DMS153 treated with DMSO at 0.1 percent for 48 hours (cell line): ENCODE measurements around the gene GEMIN4.
"Not testable (repeated sequence)": the region's sequence is repeated elsewhere in the genome, so short reads cannot be mapped to it uniquely, and the experiment has no call there.

Experiments used
- DNase-seq: peaks from one replicate; lab custom pipeline; 2025; ENCODE audit not compliant: unreplicated experiment; lab: John Stamatoyannopoulos, UW

The GEMIN4 gene

DNA sequence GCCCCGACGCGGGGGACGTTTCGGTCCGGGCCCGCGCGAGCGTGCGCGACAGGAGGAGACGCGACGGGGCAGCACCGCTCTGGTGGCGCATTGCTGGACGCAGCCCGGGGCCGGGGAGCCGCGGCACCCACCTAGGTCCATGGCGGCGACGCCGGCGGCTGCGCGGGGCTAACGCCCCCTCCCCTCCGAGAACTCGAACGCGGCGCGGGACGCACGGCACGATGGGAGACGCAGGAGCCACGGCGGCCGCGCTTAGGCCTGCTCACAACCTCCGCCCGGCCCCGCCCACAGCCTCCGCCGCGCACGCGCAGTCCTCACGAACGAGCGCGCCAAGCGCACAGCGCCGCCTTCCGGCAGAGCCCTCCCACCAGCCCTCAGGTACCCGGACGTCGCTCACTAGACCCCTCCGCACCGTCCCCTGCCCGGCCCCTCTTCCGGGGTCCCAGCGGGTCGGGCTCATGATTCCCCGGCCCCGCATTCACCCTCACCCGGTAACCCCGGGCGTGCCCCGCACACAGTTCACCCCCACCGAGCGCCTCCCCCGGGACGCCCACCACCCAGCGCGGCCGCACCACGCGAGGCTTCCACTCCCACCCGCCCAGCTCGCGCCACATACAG lies at the start of gene GEMIN4:
TSS of gene GEMIN4 (minus strand) at position 263 of the 618 bp plus-strand sequence. CDS start at position 141, 122 bp downstream.
- peak; percentile 12 for DNase-seq

DNA sequence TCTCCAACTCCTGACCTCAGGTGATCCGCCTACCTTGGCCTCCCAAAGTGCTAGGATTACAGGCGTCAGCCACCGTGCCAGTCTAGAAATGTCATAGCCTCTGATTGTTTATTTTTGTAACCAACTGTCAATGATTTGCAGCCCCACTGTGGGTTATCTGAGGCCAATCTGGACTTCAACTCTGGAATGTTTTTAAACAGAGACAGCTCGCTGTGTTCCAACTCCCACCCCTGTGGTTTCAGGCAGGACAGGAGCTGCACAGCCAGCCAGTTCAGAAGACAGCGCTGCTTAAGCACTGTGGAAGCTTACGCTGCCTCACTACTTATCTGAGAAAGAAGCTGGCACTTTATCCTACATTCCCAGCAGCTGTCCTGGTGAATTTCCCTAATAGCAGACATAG lies 49.6 kb upstream of the GEMIN4 start:
- DNase-seq = no peak

DNA sequence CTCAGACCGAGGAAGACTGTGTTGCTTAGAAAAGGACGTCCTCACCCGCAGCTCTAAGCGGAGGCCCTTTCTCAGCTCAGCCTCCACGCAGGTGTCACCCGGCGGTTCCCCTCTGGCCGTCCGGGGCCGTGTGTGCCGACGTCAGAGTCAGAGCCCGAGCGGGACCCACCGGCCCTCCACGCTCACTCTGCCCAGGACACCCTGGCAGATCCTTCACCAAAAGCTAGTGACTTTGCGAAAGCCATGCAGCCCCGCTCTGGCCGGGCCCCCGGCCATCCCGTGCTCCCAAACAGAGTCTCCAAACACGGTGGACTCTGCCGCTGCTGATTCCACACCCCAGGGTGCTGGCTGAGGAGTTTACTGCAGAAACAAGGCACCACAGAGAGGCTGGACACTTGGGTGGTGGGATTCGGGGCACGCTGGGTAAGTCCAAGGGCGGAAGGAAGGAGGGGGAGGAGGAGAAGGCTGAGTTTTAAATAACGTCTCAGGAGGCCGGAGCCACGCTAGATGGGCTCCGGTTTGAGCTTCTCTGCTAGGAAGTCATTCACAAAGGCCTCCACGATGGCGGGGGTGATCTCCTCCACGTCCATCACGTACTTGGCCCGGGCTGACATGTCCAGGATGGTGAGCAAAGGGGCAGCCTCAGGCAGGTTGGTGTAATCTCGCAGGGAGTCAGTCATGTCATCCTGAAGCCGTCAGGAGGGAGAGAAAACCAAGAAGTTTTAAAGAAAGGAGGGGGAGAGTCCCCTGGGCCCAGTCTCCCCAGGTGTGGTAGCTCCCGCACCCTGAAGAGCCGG lies 48.6 kb upstream of the GEMIN4 start:
- no peak for DNase-seq

DNA sequence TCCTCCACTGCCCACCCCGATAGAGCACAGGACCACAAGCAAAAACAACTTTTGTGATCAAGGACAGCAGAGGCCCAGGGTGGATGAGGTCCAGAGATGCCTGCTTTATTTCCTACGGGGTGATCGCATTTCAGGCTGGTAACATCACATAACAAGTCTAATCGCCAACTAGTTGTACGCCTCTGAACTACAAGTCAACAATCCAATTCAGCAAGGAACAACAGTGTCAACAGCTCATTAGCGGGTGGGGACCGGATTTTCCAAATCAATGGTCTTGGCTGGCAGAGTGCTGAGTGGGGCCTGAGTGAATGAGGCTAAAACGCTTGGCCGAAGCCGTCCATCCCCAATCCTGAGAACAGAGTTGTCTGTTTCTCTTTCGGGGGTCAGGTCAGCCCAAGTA lies 47.2 kb upstream of the GEMIN4 start:
- no peak for DNase-seq

DNA sequence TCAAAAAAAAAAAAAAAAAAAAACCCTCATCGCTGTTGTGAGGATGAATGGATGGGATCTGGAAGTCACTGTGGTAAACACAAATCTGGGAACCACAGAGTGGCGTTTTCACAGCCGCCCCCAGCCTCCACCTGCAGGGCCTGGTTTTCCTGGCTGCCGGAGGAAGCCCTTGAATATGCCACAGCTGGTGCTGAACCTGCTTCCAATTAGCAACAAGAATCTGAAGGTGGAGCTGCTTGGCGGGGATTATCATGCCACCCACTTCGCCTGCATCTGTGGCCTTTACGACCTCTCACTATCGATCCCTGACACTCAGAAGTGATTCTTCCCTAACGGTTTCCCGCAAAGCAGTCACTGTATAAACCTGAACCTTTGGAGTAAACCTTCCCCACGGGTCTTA lies 46.2 kb upstream of the GEMIN4 start:
- no peak for DNase-seq

DNA sequence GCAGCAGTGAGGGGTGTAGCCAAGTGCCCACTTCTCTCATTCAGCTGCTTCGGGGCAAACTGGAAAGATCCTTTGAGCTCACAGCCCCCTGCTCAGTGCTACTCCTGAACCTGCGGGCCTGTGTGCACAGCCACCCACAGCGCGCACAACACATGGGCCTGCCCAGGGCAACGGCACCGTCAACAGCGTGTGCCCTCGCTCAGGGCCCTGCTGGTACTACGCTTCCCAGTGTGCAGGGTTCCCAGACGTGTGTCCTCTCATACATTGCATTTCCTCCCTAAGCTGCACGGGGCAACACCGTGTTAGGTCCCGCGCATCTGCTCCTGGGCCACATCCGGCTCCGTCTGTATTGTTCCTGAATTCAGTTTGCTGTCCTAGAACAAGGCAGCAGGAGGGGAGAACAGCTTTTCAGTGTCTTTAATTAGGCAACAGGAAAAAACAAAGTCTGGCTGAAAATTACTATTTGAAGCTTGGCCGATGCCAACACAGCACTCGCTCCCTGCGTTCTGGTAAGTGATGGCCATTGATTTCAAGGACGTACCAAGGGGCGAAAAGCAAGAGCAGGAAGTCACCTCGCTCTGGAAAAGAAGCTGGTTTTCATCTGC lies 45.3 kb upstream of the GEMIN4 start:
- no peak for DNase-seq

DNA sequence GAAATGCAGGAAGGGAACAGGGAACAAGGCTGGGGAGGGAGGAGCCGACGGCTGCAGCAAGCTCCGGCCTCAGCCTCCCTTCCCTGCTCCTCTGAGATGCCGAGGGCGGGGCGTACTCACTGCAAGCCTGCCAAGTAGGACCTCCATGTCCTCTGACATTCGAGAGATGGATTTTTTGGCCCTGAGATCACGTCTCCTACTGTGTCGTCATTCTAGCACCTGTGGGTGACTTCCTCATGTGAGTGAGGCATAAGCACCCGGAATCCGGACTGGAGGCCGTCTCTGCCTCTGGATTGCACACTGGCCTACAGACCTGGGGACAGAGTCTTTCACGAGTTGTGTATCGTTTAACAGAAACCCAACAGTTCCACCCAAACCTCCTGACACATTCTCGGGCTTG lies 44.5 kb upstream of the GEMIN4 start:
- no peak for DNase-seq

DNA sequence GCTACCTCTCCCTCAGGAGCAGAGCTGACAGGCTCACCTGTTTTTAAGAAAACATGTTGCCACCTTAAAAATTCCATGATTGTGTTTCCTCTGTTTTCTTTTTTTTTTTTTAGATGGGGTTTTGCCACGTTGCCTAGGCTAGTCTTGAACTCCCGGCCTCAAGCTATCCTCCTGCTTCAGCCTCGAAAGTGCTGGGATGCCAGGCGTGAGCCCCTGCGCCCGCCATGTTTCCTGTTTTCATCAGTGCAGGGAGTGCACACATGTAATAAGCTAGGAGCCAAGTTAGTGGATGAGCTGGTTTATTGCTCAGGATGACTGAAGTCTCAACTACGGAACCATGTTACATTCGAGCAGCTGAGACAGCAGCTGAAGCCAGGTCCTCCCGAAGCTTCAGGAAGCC lies 43.7 kb upstream of the GEMIN4 start:
- DNase-seq = no peak

DNA sequence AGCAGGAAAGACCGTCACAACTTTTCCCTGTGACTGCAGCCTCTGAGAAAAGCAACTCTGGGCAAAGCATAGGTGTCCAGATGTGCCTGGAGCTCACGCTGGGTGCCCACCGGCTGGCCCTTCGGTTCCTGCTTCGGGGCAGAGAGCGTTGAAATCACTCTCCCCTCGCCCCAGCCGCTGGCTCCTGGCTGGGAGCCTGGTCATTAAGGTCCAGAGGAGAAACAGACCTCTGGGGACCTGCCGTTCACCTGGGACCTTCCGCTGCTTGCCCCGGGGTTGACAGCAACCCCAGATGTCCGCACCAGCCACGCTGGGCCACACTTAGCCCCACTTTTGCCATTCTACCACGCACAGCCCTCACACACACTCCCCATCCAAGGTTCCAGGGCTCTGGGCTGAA lies 43.2 kb upstream of the GEMIN4 start:
- no peak for DNase-seq

DNA sequence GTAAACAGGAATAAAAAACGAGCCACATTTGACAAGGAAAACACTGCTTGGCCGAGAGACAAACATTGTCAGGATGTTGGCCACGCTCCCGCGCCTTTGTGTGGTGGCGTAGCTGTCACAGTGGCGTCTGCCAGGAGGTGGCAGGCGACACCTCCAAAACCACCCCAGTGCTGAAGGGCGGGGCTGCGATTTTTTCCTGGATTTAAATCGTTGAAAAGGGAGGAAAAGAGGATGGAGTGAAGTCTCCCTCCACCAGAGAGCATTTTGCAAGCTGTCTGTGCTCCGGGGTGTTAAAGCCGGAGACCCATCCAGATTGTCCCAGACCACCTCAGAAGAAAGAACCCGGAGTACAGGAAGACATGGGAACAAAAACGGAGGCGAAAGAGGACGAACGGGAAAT lies 42.8 kb upstream of the GEMIN4 start:
- peak; percentile 13 for DNase-seq

DNA sequence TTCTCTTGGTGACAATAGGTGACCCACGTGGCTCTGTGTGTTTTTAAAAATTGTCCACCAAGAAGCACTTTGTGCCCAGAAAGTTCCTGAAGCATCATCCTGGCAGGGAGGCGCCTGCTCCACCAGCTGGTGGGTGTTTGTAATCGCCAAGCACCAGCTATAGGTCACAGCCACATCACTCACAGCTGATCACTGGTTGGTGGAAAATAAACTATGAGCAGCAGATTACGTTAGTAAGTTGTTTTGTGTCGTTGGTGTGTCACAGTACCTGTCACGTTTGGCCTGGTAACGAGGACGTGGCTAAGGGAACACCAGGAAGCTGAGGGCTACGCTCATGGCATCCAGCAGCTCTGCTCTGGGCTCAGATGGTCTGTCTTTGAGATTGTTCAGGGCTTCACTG lies 40.2 kb upstream of the GEMIN4 start:
- no peak for DNase-seq

DNA sequence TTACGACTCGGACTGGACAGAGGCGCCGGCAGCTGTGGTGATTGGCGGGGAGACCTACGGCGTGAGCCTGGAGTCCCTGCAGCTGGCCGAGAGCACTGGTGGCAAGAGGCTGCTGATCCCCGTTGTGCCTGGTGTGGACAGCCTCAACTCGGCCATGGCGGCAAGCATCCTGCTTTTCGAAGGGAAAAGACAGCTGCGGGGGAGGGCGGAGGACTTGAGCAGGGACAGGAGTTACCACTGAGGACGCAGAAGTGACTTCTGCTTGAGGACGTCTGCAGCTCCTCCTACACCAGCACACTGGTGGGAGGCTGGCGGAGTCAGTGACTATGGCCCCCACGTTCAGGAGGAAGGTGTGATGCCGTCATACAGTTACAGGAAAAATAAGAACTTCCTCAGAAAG lies 39.8 kb upstream of the GEMIN4 start:
- DNase-seq = no peak

DNA sequence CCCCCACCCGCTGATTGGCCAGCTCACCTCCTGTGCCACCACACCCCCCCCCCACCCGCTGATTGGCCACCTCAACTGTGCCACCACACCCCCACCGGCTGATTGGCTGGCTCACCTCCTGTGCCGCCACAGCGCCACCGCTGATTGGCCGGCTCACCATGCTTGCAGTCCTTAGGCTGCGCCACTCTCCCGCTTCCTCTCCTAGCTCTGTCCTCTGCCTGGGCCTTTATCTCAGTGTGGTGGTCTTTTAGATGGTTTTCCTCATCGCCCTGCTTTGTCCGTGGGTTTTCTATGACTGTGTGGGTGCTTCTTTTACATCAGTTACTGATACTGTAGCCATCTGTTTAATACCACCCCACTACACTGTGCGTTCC lies 38.8 kb upstream of the GEMIN4 start:
- not testable (repeated sequence) for DNase-seq

DNA sequence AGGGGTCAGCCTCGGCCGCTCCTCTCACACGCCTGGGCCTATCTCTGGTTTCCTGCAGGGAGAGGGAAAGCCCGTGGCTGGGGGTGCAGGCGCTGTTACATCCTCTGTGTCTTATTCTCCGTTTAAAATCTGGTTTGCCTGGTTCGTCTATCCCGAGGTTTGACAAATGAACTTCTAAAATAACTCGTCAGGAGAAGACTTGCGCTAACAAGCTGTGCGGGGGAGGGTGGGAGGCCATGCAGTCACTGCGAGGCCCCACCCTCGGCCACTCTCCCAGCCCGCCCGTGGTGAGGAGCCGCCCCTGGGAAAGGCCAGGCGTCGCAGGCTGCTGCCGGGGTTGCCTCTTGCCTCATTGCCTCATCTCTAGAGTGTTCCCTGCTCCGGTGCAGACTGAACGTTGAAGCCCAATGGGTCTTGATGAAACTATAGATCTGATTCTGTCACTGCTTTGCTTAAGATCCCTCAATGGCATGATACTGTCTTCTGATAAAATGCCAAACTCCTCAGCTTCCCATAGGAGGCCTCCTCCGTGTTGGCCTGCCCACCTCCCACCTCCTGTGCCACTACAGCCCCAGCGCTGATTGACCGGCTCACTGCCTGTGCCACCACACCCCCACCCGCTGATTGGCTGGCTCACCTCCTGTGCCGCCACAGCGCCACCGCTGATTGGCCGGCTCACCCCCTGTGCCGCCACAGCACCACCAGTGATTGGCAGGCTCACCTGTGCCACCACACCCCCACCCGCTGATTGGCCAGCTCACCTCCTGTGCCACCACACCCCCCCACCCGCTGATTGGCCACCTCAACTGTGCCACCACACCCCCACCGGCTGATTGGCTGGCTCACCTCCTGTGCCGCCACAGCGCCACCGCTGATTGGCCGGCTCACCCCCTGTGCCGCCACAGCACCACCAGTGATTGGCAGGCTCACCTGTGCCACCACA lies 38.1 kb upstream of the GEMIN4 start:
- not testable (repeated sequence) for DNase-seq

DNA sequence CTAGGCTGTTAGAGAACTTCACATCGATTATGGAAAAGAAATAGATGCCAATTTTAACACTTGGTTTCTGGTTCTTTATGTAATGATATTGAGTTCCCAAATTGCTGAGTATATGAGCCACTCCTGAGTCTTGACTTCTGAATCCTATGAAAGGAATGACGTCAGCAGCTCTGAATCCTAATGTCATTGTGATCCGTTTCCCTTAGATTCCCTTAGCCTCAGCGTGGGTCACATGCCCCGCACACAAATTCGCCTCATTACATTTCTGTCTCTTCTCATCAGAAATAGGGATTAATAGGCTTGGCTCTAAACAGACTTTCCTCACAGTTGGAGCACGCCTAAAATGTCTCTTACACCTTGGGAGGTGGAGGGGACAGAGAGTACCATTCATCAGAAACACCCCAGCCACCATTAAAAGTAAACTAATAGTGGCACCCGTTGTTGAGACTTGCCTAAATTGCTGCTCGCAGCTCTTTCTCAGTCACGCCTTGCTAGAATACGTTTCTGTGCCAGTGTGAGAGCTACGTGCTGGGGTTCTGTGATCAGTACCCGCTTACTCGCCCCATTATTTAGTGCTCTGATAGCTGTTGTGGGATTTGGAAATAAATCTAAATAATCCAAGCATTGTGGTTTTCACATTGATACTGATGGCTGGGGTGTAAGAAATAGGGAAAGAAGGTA lies 37.2 kb upstream of the GEMIN4 start:
- DNase-seq = no peak

DNA sequence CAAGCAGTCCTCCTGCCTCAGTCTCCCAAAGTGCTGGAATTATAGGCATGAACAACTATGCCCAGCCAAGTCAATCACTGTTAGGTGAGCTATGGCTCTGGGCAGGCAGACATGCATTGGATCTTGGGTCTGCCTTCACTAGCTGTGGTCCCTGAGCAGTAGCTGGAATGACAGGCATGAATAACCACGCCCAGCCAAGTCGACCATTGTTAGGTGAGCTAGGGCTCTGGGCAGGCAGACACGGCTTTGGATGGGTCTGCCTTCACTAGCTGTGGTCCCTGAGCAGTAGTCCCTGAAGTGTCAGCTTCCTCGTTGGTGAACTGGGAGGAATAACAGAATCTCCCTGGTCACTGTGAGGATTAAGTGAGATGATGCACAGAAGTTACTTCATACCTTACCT lies 36.5 kb upstream of the GEMIN4 start:
- DNase-seq = no peak

DNA sequence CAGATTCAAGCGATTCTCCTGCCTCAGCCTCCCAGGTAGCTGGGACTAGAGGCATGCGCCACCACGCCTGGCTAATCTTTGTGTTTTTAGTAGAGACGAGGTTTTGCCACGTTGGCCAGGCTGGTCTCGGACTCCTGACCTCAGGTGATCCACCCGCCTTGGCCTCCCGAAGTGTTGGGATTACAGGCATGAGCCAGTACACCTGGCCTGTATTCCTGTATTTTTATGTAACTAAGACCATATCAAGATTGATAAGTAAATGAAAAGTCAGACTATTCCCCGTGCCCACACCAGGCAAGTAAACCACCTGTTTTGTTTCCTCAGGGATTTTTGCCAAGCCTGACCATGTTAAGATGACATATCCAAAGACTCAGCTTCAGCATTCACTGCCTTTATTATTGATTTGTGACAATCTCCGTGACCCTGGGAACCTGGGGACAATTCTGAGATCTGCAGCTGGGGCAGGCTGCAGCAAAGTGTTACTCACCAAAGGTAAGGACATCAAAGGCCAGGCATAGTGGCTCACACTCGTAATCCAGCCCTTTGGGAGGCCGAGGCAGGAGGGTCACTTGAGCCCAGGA lies 35.7 kb upstream of the GEMIN4 start:
- no peak for DNase-seq

DNA sequence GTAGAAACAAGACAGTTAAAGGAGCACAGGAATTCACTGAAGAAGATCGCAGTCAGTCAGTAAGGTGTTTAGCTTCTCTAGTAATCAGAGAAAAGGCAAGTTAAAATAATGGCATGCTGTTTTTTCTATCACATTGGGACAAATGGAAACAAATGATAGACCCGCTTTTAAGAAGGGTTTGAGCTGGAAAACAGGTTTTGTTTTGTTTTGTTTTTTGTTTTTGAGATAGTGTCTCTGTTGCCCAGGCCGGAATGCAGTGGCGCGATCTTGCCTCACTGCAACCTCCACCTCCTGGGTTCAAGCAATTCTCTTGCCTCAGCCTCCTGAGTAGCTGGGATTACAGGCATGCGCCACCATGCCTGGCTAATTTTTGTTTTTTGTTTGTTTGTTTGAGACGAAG lies 33.8 kb upstream of the GEMIN4 start:
- not testable (repeated sequence) for DNase-seq

DNA sequence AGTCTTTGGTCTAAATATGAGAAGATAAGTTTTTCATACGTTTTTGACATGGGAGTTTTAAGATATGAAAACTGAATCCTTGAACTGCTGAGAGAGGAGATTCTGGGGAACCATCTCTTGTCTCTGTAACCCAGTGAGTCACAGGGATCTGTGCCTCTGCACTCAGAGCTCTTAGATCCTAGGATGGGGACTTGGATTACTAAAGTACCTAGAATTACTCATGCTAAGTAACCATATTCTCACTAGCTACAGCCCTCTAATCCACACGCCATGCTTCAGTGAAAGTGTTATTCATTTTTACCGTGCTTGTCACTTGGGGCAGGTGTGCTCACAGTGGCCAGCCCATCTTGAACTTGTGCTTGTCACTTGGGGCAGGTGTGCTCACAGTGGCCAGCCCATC lies 32.1 kb upstream of the GEMIN4 start:
- no peak for DNase-seq
